ENCODE data around the gene STIM1.
A peak's percentile ranks its signal among the peaks of the same experiment; 100 is the strongest.

The STIM1 gene

DNA sequence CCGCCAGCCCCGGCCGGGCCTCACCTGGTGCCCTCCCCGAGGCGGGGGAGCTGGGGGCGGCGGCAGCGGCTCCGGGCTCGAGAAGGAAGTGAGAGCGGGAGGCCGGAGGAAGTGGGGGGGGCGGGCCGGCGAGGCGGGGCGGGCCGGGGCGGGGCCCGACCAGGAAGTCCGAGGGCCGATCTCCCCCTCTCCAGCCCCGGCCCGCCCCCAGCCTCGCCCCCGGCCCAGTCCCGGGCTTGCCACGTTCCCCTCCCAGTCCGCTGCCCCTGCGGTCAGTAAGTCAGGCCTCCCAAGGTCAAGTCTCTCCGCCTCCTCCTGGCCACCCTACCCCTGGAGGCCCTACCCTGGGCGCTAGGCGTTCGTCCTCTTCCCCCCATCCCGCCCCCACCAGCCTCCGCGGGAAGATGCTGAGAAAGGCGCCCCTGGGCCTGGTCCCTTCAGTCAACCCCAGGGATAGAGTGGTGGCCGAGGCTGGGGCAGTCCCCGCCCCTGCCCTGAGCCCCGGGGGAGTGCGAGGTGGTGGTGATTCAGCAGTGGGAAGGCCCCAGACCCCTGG, 14.5 kb upstream of the STIM1 start, which contains the start of gene RHOG:
RHOG (minus strand) TSS at position 90 of the 556 bp plus-strand sequence. CDS start 12,821 bp downstream, outside the sequence.
- Histone ChIP-seq H3K9ac (ENCODE audit: insufficient read length) (peak within 1 kb of the TSS; percentile 86), H3K4me3 (peak within 1 kb of the TSS; percentile 90), H3K9me3 (ENCODE audit: low read depth, low read length) (no peaks in the 10 kb centered on the region), H3K27ac (peak within 1 kb of the TSS; percentile 76), H3K36me3 (ENCODE audit: insufficient read depth, low read length) (no peaks in the 10 kb centered on the region)
- DNase-seq (ENCODE audit: low read depth, low spot score): no peak
- TF ChIP-seq POLR2AphosphoS5 (IDR thresholded peaks at IDR 0.05; ENCODE audit: borderline replicate concordance, low read depth, low read length) (no peak), EZH2 (IDR thresholded peaks at IDR 0.05) (no peak)

DNA sequence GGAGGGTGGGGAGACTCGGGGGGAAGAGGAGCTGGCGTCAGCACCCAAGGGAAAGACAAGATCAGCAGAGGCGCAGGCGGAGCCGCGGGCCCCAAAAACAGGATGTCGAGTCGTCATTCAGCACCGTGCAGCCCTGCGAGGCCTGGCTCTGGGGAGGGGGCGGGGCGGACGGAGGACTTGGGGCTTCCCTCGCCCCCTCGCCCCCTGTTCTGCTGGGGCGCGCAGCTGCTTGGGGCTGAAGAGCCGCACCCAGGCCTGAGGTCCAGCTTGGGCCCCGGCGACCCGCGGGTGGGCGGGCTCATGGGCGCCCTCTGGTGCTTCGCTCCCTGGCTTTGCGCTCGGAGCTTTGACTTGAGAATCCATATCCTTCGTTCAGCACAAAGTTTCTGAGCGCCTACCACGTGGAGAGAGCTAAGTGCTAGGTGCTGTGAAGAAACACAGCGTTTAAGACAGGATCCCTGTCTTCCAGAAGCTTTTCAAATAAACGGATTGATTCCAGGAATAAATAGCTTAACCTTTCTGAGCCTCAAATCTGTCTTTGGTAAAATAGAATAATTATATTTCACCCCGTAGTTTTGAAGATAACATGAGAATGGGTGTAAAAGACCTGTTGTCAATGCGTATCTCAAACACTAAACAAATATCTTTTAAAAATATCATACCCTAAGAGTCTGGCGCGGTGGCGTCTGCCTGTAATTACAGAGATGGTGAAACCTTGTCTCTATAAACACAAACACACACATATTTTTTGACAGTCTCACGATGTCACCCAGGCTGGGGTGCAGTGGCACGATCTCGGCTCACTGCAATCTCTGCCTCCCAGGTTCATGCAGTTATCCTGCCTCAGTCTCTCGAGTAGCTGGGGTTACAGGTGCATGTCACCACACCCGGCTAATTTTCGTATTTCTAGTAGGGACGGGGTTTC, 13.8 kb upstream of the STIM1 start:
- DNase-seq (ENCODE audit: low read depth, low spot score): no peak
- H3K36me3 ChIP-seq (ENCODE audit: insufficient read depth, low read length): no peaks in the 10 kb centered on the region
- H3K4me3 ChIP-seq: peak overlapping the region; percentile 90
- H3K9me3 ChIP-seq (ENCODE audit: low read depth, low read length): no peaks in the 10 kb centered on the region
- TF ChIP-seq FOXP2 (optimal IDR thresholded peaks at IDR 0.05; ENCODE audit: control extremely low read depth, extremely low read length, insufficient read depth) (no peak), POLR2AphosphoS5 (IDR thresholded peaks at IDR 0.05; ENCODE audit: borderline replicate concordance, low read depth, low read length) (peak; percentile 36; the same call in 1 of the 2 replicates)
- peak overlapping the region; percentile 76 for H3K27ac ChIP-seq
- H3K9ac ChIP-seq (ENCODE audit: insufficient read length): peak overlapping the region; percentile 80

DNA sequence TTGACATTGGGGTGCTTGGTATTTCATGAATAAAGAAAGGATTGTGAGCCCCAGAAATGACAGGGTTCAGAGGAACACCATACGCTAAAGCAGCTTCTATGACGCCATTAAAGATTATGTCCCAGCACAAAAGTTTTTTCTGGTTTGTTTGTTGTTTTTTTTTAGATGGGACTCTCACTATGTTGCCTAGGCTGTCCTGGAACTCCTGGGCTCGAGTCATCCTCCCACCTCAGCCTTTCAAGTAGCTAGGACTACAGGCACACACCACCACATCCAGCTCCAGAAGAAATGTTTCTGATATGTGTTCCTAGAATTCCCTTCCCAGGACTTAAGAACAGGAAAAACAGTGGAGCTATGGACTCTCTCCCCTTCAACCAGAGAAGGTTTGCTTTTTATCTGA, 12.1 kb upstream of the STIM1 start:
- no peak overlapping the region for H3K4me3 ChIP-seq
- H3K9ac ChIP-seq (ENCODE audit: insufficient read length): no peak overlapping the region
- no peak for TF ChIP-seq POLR2AphosphoS5 (IDR thresholded peaks at IDR 0.05; ENCODE audit: borderline replicate concordance, low read depth, low read length)
- TF ChIP-seq FOXP2 (optimal IDR thresholded peaks at IDR 0.05; ENCODE audit: control extremely low read depth, extremely low read length, insufficient read depth): no peak
- no peak for TF ChIP-seq EZH2 (IDR thresholded peaks at IDR 0.05)
- H3K9me3 ChIP-seq (ENCODE audit: low read depth, low read length): no peaks in the 10 kb centered on the region
- DNase-seq (ENCODE audit: low read depth, low spot score): no peak
- H3K27ac ChIP-seq: no peak overlapping the region
- H3K36me3 ChIP-seq (ENCODE audit: insufficient read depth, low read length): no peaks in the 10 kb centered on the region

DNA sequence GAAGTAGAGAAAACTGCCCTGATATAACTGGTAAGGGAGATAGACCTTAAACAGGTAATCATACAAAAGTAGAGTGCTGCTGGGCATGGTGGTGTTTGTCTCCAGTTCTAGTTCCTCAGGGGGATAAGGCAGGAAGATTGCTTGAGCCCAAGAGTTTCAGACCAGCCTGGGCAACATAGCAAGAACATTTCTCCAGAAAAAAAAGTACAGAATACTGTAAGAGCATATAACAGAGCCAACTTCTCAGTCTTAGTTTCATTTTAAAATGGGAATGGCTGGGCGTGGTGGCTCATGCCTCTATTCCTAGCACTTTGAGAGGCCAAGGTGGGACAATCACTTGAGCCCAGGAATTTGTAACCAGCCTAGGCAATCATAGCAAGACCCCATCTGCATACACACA, 10.2 kb upstream of the STIM1 start:
- H3K9ac ChIP-seq (ENCODE audit: insufficient read length): no peak overlapping the region
- no peak for TF ChIP-seq POLR2AphosphoS5 (IDR thresholded peaks at IDR 0.05; ENCODE audit: borderline replicate concordance, low read depth, low read length)
- no peak for TF ChIP-seq EZH2 (IDR thresholded peaks at IDR 0.05)
- TF ChIP-seq FOXP2 (optimal IDR thresholded peaks at IDR 0.05; ENCODE audit: control extremely low read depth, extremely low read length, insufficient read depth): no peak
- no peak for DNase-seq (ENCODE audit: low read depth, low spot score)
- H3K27ac ChIP-seq: no peak overlapping the region
- no peaks in the 10 kb centered on the region for H3K36me3 ChIP-seq (ENCODE audit: insufficient read depth, low read length)
- H3K9me3 ChIP-seq (ENCODE audit: low read depth, low read length): no peaks in the 10 kb centered on the region
- no peak overlapping the region for H3K4me3 ChIP-seq

DNA sequence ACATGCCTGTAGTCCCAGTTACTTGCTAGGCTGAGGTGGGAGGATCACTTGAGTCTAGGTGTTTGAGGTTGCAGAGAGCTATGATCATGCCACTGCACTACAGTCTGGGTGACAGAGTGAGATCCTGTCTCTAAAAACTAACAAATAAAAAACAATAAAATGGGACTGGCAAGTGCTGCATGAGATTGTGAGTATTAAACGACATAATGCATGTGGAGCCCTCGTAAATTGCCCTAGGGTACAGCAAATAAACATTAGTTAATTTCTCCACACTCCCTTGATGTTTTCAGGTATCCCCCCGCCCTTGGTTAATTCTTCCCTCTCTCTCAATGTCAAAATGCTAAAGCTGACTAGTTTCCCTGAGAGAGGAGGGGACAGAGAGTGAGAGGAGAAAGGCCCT, 9.8 kb upstream of the STIM1 start:
- H3K36me3 ChIP-seq (ENCODE audit: insufficient read depth, low read length): no peaks in the 10 kb centered on the region
- DNase-seq (ENCODE audit: low read depth, low spot score): no peak
- no peak overlapping the region for H3K4me3 ChIP-seq
- H3K27ac ChIP-seq: no peak overlapping the region
- TF ChIP-seq FOXP2 (optimal IDR thresholded peaks at IDR 0.05; ENCODE audit: control extremely low read depth, extremely low read length, insufficient read depth): no peak
- TF ChIP-seq EZH2 (IDR thresholded peaks at IDR 0.05): no peak
- no peak for TF ChIP-seq POLR2AphosphoS5 (IDR thresholded peaks at IDR 0.05; ENCODE audit: borderline replicate concordance, low read depth, low read length)
- H3K9me3 ChIP-seq (ENCODE audit: low read depth, low read length): no peaks in the 10 kb centered on the region
- no peak overlapping the region for H3K9ac ChIP-seq (ENCODE audit: insufficient read length)

DNA sequence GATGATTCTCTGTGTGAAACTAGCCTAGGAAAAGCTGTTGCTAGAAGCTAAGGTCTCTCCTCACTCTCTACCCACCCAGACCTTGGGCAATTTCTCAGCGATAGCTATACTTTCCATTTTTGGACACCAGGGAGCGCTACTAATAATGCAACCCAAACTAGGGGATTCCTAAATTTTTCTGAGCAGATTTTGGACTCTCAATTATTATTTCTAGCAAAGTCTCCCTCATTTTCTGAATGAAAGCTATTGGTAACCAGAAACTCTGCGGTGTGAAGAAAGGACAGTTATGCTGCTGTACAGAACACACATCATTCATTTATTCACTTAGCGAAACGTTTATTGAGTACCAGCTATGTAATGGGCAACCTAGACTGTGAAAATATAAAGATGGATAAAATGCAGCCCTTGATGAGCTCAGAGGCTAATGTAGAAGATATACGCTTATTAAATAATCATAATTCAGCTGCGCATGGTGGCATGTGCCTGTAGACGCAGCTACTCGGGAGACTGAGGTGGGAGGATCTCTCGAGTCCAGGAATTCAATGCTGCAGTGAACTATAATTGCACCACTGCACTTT, 6.1 kb upstream of the STIM1 start:
- Histone ChIP-seq H3K9ac (ENCODE audit: insufficient read length) (no peak overlapping the region), H3K9me3 (ENCODE audit: low read depth, low read length) (no peaks in the 10 kb centered on the region), H3K4me3 (no peak overlapping the region), H3K36me3 (ENCODE audit: insufficient read depth, low read length) (no peaks in the 10 kb centered on the region), H3K27ac (no peak overlapping the region)
- TF ChIP-seq FOXP2 (optimal IDR thresholded peaks at IDR 0.05; ENCODE audit: control extremely low read depth, extremely low read length, insufficient read depth) (no peak), POLR2AphosphoS5 (IDR thresholded peaks at IDR 0.05; ENCODE audit: borderline replicate concordance, low read depth, low read length) (no peak), EZH2 (IDR thresholded peaks at IDR 0.05) (no peak)
- no peak for DNase-seq (ENCODE audit: low read depth, low spot score)

DNA sequence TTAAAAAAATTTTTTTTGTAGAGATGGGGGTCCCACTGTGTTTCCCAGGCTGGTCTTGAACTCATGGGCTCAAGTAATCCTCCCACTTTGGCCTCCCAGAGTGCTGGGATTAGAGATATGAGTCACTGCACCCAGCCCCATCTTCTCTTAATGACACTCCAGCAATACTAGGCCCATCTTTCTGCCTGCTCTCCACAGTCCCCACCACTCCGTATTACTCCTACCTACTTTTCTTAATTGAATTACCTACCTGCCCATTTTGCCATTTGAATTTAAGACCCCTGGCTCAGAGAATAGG, 2.0 kb upstream of the STIM1 start:
- Histone ChIP-seq H3K27ac (no peak overlapping the region), H3K9me3 (ENCODE audit: low read depth, low read length) (no peaks in the 10 kb centered on the region), H3K36me3 (ENCODE audit: insufficient read depth, low read length) (no peaks in the 10 kb centered on the region), H3K4me3 (no peak overlapping the region), H3K9ac (ENCODE audit: insufficient read length) (no peak overlapping the region)
- TF ChIP-seq POLR2AphosphoS5 (IDR thresholded peaks at IDR 0.05; ENCODE audit: borderline replicate concordance, low read depth, low read length) (no peak), EZH2 (IDR thresholded peaks at IDR 0.05) (no peak), FOXP2 (optimal IDR thresholded peaks at IDR 0.05; ENCODE audit: control extremely low read depth, extremely low read length, insufficient read depth) (no peak)
- DNase-seq (ENCODE audit: low read depth, low spot score): no peak

DNA sequence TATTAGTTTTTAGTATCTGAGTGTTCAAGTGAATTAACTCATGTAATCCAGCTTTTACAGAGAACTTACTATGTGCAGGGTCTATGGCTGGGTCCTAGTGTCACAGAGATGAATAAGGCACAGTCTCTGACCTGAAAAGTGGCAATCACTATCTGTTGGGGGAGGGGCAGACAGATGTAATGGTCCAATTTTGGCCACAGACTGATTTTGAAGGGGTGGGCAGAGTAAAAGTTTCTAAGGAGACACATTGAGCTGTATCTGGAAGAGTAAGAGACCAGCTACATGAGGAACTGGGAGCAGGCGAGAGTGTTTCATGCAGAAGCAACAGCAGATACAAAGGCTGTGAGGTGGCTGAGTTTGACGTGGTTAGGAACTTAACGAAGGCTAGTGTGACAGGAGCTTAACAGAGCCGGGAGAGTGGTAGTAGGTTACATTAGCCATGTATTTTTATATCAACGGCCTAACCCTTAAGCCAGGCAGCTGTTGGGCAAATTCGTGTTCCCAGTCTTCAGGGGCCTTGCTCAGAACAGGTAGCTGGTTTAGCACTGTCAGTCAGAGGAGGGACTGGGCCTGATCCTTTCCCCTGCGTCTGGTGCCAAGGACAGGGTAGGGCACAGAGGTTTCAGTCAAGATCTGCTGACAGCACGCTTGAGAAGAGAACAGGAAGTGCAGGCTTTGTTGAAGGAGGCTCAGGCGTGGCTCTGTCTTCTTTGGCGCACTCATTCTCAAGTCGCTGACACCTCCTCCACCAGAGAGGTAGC, 1.4 kb upstream of the STIM1 start:
- DNase-seq (ENCODE audit: low read depth, low spot score): no peak
- Histone ChIP-seq H3K36me3 (ENCODE audit: insufficient read depth, low read length) (no peaks in the 10 kb centered on the region), H3K27ac (peak overlapping the region; percentile 51), H3K9me3 (ENCODE audit: low read depth, low read length) (no peaks in the 10 kb centered on the region), H3K4me3 (peak overlapping the region; percentile 99), H3K9ac (ENCODE audit: insufficient read length) (peak overlapping the region; percentile 16)
- no peak for TF ChIP-seq EZH2 (IDR thresholded peaks at IDR 0.05)
- TF ChIP-seq POLR2AphosphoS5 (IDR thresholded peaks at IDR 0.05; ENCODE audit: borderline replicate concordance, low read depth, low read length): no peak
- no peak for TF ChIP-seq FOXP2 (optimal IDR thresholded peaks at IDR 0.05; ENCODE audit: control extremely low read depth, extremely low read length, insufficient read depth)
